Prostate gland (tissue), 2 donors: ENCODE measurements around the gene ANKRD16.

Experiments
- CTCF ChIP-seq, 4 experiments: fragments of 200-600 bp in 2 of 4; fragments of 450-650 bp in 2 of 4; sonication (generic) in 2 of 4; IDR thresholded peaks; 1 replicate in 3 of 4; 2 replicates in 1 of 4; pipeline ENCODE4 v1.5.1; 2016 to 2019; ENCODE audit warnings: antibody characterized with exemption in 4 of 4, mild to moderate bottlenecking in 2 of 4, moderate library complexity in 2 of 4
- POLR2A ChIP-seq: fragments of 450-650 bp; IDR thresholded peaks from one replicate; pipeline ENCODE4 v1.6.1; 2016; ENCODE audit warnings: antibody characterized with exemption, mild to moderate bottlenecking
- POLR2AphosphoS5 ChIP-seq: sonication (generic); formaldehyde crosslinking; IDR thresholded peaks from one replicate; pipeline ENCODE4 v1.6.1; 2017; ENCODE audit warnings: antibody characterized with exemption

- TF ChIP-seq POLR2A (no peak), CTCF (IDR thresholded peaks at IDR 0.05) (no peak), POLR2AphosphoS5 (no peak)
These were observed 45.2 kb downstream of the ANKRD16 start for GRCh38 chr10:5844345-5845055.
